SK-N-SH (cell line): ENCODE data around the gene AK3. TPM values are rescaled to one million over a fixed set of nuclear protein-coding genes. Genes with fewer than 3 reads are reported as not detected.
"Not testable (repeated sequence)": the region's sequence is repeated elsewhere in the genome, so short reads cannot be mapped to it uniquely, and the experiment has no call there.

Experiments used
- CTCF ChIA-PET: fragments of 300-600, 350-600 bp; formaldehyde crosslinking; extraction: SDS; loops from one replicate; lab custom pipeline; 2021; lab: Yijun Ruan, JAX
- POLR2A ChIA-PET: fragments of 350-600 bp; sonication (Branson Sonifier 250); formaldehyde crosslinking; extraction: SDS; loops from one replicate; lab custom pipeline; 2020; ENCODE audit warnings: antibody characterized with exemption, inconsistent platforms; lab: Yijun Ruan, JAX
- DNase-seq: peaks from one replicate; pipeline ENCODE4 v3.0.0; 2012
- H2AFZ ChIP-seq: fragments of 200-600 bp; sonication (generic); 2 replicates; pipeline ENCODE4 v1.8.1; 2016; ENCODE audit warnings: antibody characterized with exemption, mild to moderate bottlenecking, low read depth
- H3F3A ChIP-seq: fragments of 200-600 bp; sonication (generic); replicated peaks from 2 replicates; pipeline ENCODE3; 2016; ENCODE audit warnings: antibody characterized with exemption, mild to moderate bottlenecking; ENCODE audit not compliant: insufficient read depth
- H3K27ac ChIP-seq, 2 experiments: fragments of 200-500 bp in 1 of 2; fragments of 200-600 bp in 1 of 2; sonication (Bioruptor generic) in 1 of 2; sonication (generic), shearing (Covaris generic) in 1 of 2; 2 replicates each; pipeline versions ENCODE4 v1.5.1 to v1.6.1; 2014 to 2016; ENCODE audit warnings: low read depth in 2 of 2, inconsistent platforms in 1 of 2, low read length in 1 of 2, mild to moderate bottlenecking in 1 of 2, mixed read lengths in 1 of 2
- H3K27me3 ChIP-seq: fragments of 200-600 bp; sonication (generic), shearing (Covaris generic); 2 replicates; pipeline ENCODE4 v1.6.1; 2016; ENCODE audit warnings: mixed run types; ENCODE audit not compliant: insufficient read depth
- H3K36me3 ChIP-seq, 2 experiments: fragments of 200-500 bp in 1 of 2; fragments of 200-600 bp in 1 of 2; sonication (Bioruptor generic) in 1 of 2; sonication (generic) in 1 of 2; replicated peaks in 1 of 2; 2 replicates each; pipeline versions ENCODE3 to v1.5.1; 2014 to 2016; ENCODE audit warnings: low read length in 1 of 2, mild to moderate bottlenecking in 1 of 2; ENCODE audit not compliant: insufficient read depth in 2 of 2, control insufficient read depth in 1 of 2
- H3K4me1 ChIP-seq, 2 experiments: fragments of 200-500 bp in 1 of 2; fragments of 200-600 bp in 1 of 2; sonication (Bioruptor generic) in 1 of 2; sonication (generic), shearing (Covaris generic) in 1 of 2; 2 replicates each; pipeline versions ENCODE4 v1.5.1 to v1.6.1; 2014 to 2016; ENCODE audit warnings: low read depth in 1 of 2, low read length in 1 of 2, mixed run types in 1 of 2; ENCODE audit not compliant: insufficient read depth in 2 of 2, control insufficient read depth in 1 of 2
- H3K4me2 ChIP-seq: fragments of 200-600 bp; sonication (generic), shearing (Covaris generic); 2 replicates; pipeline ENCODE4 v1.6.1; 2017; ENCODE audit warnings: mixed run types
- H3K4me3 ChIP-seq, 2 experiments: fragments of 200-500 bp in 1 of 2; fragments of 200-600 bp in 1 of 2; sonication (Bioruptor generic) in 1 of 2; sonication (generic), shearing (Covaris generic) in 1 of 2; 2 replicates each; pipeline versions ENCODE4 v1.5.1 to v1.8.1; 2014 to 2016; ENCODE audit warnings: low read depth in 2 of 2, inconsistent platforms in 1 of 2, low read length in 1 of 2, mild to moderate bottlenecking in 1 of 2, mixed read lengths in 1 of 2, moderate library complexity in 1 of 2
- H3K79me2 ChIP-seq: fragments of 200-600 bp; sonication (generic); 2 replicates; pipeline ENCODE4 v1.8.1; 2017; ENCODE audit warnings: mild to moderate bottlenecking; ENCODE audit not compliant: insufficient read depth
- H3K9ac ChIP-seq: fragments of 200-600 bp; sonication (generic); 2 replicates; pipeline ENCODE4 v1.6.1; 2017; ENCODE audit warnings: mixed run types
- H3K9me2 ChIP-seq: fragments of 200-600 bp; sonication (generic); 2 replicates; pipeline ENCODE4 v1.6.1; 2017; ENCODE audit warnings: mixed run types
- H3K9me3 ChIP-seq: fragments of 200-600 bp; sonication (generic); 2 replicates; pipeline ENCODE4 v1.6.1; 2017; ENCODE audit warnings: mixed run types, mild to moderate bottlenecking, moderate library complexity
- H4K20me1 ChIP-seq: fragments of 200-600 bp; sonication (generic); 2 replicates; pipeline ENCODE4 v1.6.1; 2017; ENCODE audit warnings: mild to moderate bottlenecking, mixed run types; ENCODE audit not compliant: insufficient read depth
- EP300 ChIP-seq, 2 experiments: IDR thresholded peaks; 2 replicates each; pipeline versions ENCODE4 v1.4.0 to v1.6.1; 2012; ENCODE audit warnings: borderline replicate concordance in 1 of 2, low read depth in 1 of 2, low read length in 1 of 2
- FOSL2 ChIP-seq: IDR thresholded peaks from 2 replicates; pipeline ENCODE4 v1.4.0; 2012; ENCODE audit warnings: low read depth, mild to moderate bottlenecking, moderate library complexity, borderline replicate concordance
- FOXM1 ChIP-seq: IDR thresholded peaks from 2 replicates; pipeline ENCODE4 v1.4.0; 2012; ENCODE audit warnings: low read depth, mild to moderate bottlenecking
- JUND ChIP-seq: IDR thresholded peaks from 2 replicates; pipeline ENCODE4 v1.4.0; 2012
- MEF2A ChIP-seq: IDR thresholded peaks from 2 replicates; pipeline ENCODE4 v1.4.0; 2012; ENCODE audit warnings: low read depth, borderline replicate concordance
- NFIC ChIP-seq: IDR thresholded peaks from 2 replicates; pipeline ENCODE4 v1.4.0; 2012; ENCODE audit warnings: borderline replicate concordance
- NRF1 ChIP-seq: IDR thresholded peaks from 2 replicates; pipeline ENCODE4 v1.6.1; 2012; ENCODE audit warnings: low read depth, mild to moderate bottlenecking, low read length
- POLR2AphosphoS5 ChIP-seq: IDR thresholded peaks from 2 replicates; pipeline ENCODE4 v1.6.1; 2012; ENCODE audit warnings: low read depth, low read length
- SIN3A ChIP-seq: IDR thresholded peaks from 2 replicates; pipeline ENCODE4 v1.6.1; 2012; ENCODE audit warnings: low read depth, mild to moderate bottlenecking, low read length, moderate library complexity, borderline replicate concordance
- WGBS: methylation state at CpG from one replicate; pipeline ENCODE4 v1.1.6; 2017; ENCODE audit warnings: low lambda C conversion rate; 5-methylcytosine and 5-hydroxymethylcytosine counted together
- polyA plus RNA-seq, 3 experiments: library from polyadenylated mRNA; depleted of rRNA; stranded (reverse); fragments of >200 nt; gene quantifications; 2 replicates each; pipeline ENCODE4 v1.2.3, GENCODE V29; 2012
- TF ChIP-seq, protein P1 (sequence below): fragments of 150-350 bp; IDR thresholded peaks from 2 replicates; pipeline ENCODE4 v1.6.1; 2016; ENCODE audit warnings: mild to moderate bottlenecking, low read depth, low read length
- TF ChIP-seq, protein P2 (sequence below): fragments of 200-600 bp; sonication (generic); IDR thresholded peaks from 2 replicates; pipeline ENCODE4 v1.6.1; 2017; ENCODE audit warnings: antibody characterized with exemption, mild to moderate bottlenecking, moderate library complexity
- TF ChIP-seq, protein P3 (sequence below): IDR thresholded peaks from 2 replicates; pipeline ENCODE4; 2012
- TF ChIP-seq, protein P4 (sequence below): fragments of 150-350 bp; IDR thresholded peaks from 2 replicates; pipeline ENCODE4 v1.6.1; 2017; ENCODE audit warnings: antibody characterized with exemption, low read length, low read depth, borderline replicate concordance

The AK3 gene
- polyA plus RNA-seq, 1 of the 3 experiments (the other 2 are of a cell fraction) = 20.6 TPM

DNA sequence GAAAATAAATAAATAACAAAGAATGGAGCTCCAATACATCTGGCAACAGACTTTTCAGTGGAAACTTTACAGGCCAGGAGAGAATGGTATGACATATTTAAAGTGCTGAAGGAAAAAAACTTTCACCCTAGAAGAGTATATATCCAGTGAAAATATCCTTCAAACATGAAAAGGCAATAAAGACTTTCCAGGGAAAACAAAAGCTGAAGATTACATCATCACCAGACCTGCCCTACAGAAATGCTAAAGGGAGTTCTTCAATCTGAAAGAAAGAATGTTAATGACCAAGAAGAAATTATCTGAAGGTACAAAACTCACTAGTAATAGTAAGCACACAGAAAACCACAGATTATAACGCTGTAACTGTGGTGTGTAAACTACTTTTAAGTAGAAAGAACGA is 43.4 kb upstream of the AK3 start (continued):
- TF ChIP-seq, protein P1, sequence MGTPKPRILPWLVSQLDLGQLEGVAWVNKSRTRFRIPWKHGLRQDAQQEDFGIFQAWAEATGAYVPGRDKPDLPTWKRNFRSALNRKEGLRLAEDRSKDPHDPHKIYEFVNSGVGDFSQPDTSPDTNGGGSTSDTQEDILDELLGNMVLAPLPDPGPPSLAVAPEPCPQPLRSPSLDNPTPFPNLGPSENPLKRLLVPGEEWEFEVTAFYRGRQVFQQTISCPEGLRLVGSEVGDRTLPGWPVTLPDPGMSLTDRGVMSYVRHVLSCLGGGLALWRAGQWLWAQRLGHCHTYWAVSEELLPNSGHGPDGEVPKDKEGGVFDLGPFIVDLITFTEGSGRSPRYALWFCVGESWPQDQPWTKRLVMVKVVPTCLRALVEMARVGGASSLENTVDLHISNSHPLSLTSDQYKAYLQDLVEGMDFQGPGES = no peak
- TF ChIP-seq, protein P2, sequence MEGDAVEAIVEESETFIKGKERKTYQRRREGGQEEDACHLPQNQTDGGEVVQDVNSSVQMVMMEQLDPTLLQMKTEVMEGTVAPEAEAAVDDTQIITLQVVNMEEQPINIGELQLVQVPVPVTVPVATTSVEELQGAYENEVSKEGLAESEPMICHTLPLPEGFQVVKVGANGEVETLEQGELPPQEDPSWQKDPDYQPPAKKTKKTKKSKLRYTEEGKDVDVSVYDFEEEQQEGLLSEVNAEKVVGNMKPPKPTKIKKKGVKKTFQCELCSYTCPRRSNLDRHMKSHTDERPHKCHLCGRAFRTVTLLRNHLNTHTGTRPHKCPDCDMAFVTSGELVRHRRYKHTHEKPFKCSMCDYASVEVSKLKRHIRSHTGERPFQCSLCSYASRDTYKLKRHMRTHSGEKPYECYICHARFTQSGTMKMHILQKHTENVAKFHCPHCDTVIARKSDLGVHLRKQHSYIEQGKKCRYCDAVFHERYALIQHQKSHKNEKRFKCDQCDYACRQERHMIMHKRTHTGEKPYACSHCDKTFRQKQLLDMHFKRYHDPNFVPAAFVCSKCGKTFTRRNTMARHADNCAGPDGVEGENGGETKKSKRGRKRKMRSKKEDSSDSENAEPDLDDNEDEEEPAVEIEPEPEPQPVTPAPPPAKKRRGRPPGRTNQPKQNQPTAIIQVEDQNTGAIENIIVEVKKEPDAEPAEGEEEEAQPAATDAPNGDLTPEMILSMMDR = no peak
- no peak for TF ChIP-seq JUND
- TF ChIP-seq, all 33 proteins: peak for 0

DNA sequence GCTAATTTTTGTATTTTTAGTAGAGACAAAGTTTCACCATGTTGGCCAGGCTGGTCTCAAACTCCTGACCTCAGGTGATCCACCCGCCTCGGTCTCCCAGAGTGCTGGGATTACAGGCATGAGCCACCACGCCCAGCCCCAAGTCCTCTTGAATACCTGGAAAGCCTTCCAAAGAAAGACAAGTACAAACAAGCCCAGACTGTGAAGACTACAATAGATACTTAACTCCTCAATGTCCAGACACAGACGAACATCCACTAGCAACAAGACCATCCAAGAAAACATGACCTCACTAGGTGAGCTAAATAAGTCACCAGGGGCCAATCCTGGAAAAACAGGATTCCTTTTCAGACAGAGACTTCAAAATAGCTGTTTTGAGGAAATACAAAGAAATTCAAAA is 42.2 kb upstream of the AK3 start:
- H3K4me1 ChIP-seq, H2AFZ ChIP-seq, POLR2A ChIA-PET, H3F3A ChIP-seq, H3K36me3 ChIP-seq, H3K27me3 ChIP-seq, H3K27ac ChIP-seq, H3K4me2 ChIP-seq, H4K20me1 ChIP-seq, H3K79me2 ChIP-seq, H3K9ac ChIP-seq, DNase-seq, H3K4me3 ChIP-seq, H3K9me2 ChIP-seq, H3K9me3 ChIP-seq: not testable (repeated sequence)
- WGBS = 88% methylated on average over 4 of the region's 4 CpGs
- CTCF ChIA-PET = interaction anchor here (0.9 to 1.4 kb wide), 3 partner anchors 24 to 204 kb away, joined by 3 to 5 read pairs (median 4); no protein-coding TSS in a partner anchor

DNA sequence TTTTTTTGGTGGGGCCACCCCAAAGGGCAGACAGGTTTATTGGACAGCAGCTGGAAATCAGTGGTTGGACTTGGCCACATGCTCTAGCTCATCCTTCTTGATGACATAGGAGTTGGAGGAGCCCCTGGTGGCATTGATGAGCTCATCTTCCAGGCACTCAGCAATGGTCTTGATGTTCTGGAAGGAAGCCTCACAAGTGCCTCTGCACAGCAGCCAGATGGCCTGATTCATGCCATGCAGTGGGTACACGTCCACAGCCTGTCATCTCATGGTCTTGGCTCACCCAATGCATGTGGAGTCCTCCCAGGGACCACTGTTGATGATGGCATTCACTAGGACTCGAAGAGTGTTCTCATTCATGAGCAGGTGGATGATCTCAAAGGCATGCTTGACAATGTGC is 40.4 kb upstream of the AK3 start:
- H4K20me1 ChIP-seq = no peaks in the 10 kb centered on the region
- H3K4me3 ChIP-seq = no peak overlapping the region
- H3K36me3 ChIP-seq = no peaks in the 10 kb centered on the region
- H2AFZ ChIP-seq = no peak overlapping the region
- no peak overlapping the region for H3K9ac ChIP-seq
- H3K9me2 ChIP-seq = no peaks in the 10 kb centered on the region
- H3K27me3 ChIP-seq = no peaks in the 10 kb centered on the region
- no peak for DNase-seq
- CTCF ChIA-PET = no interaction called here
- no peaks in the 10 kb centered on the region for H3F3A ChIP-seq
- no peak overlapping the region for H3K4me2 ChIP-seq
- H3K27ac ChIP-seq = no peak overlapping the region
- H3K4me1 ChIP-seq = no peaks in the 10 kb centered on the region; a peak in 1 of 4 replicates
- no peaks in the 10 kb centered on the region for H3K79me2 ChIP-seq
- no peaks in the 10 kb centered on the region for H3K9me3 ChIP-seq
- TF ChIP-seq SIN3A (no peak), NFIC (no peak), FOSL2 (no peak)
- POLR2A ChIA-PET = no interaction called here
- 17% methylated on average over 1 of the region's 2 CpGs for WGBS

DNA sequence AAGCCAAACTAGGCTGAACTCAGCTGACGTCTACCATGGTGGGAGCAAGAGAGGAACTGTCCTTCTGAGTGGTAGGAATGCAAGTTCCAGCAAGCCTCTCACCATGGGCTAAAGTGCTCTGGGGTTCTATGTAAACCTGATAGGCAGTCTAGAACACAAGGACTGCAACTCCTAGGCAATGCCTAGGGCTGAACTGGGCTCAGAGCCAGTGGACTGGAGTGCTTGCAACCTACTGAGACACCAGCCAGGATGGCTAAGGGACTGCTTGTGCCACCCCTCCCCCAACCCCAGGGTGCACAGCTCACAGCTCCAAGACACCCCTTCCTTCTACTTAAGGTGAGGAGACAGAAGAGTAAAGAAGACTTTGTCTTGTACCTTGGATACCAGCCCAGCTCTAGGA is 39.6 kb upstream of the AK3 start:
- no CpG with 5 or more reads among the region's 1 CpG for WGBS
- Histone ChIP-seq H3F3A (no peaks in the 10 kb centered on the region), H4K20me1 (no peaks in the 10 kb centered on the region), H3K27ac (no peak overlapping the region), H3K27me3 (no peaks in the 10 kb centered on the region), H3K9me2 (no peaks in the 10 kb centered on the region), H3K9ac (no peak overlapping the region), H3K9me3 (no peaks in the 10 kb centered on the region), H3K79me2 (no peaks in the 10 kb centered on the region), H3K36me3 (no peaks in the 10 kb centered on the region), H2AFZ (no peak overlapping the region), H3K4me1 (no peaks in the 10 kb centered on the region), H3K4me3 (no peak overlapping the region), H3K4me2 (no peak overlapping the region)
- ChIA-PET POLR2A (no interaction called here), CTCF (no interaction called here)
- DNase-seq = no peak
- TF ChIP-seq, protein P3, sequence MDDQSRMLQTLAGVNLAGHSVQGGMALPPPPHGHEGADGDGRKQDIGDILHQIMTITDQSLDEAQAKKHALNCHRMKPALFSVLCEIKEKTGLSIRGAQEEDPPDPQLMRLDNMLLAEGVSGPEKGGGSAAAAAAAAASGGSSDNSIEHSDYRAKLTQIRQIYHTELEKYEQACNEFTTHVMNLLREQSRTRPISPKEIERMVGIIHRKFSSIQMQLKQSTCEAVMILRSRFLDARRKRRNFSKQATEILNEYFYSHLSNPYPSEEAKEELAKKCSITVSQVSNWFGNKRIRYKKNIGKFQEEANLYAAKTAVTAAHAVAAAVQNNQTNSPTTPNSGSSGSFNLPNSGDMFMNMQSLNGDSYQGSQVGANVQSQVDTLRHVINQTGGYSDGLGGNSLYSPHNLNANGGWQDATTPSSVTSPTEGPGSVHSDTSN = no peak
- TF ChIP-seq, protein P4, sequence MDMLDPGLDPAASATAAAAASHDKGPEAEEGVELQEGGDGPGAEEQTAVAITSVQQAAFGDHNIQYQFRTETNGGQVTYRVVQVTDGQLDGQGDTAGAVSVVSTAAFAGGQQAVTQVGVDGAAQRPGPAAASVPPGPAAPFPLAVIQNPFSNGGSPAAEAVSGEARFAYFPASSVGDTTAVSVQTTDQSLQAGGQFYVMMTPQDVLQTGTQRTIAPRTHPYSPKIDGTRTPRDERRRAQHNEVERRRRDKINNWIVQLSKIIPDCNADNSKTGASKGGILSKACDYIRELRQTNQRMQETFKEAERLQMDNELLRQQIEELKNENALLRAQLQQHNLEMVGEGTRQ = no peak
- no peak for TF ChIP-seq EP300 (IDR thresholded peaks at IDR 0.05; ENCODE audit: borderline replicate concordance in 1 of 2, low read depth in 1 of 2, low read length in 1 of 2)
- TF ChIP-seq NRF1 = no peak
- TF ChIP-seq FOXM1 = no peak
- TF ChIP-seq MEF2A = no peak
- TF ChIP-seq, protein P1 = no peak
- no peak for TF ChIP-seq POLR2AphosphoS5
